Karpas-422 (cell line): Measurements from ENCODE around the gene ZFAND3. TPM values are rescaled to one million over a fixed set of nuclear protein-coding genes. Genes with fewer than 3 reads are reported as not detected.

Source experiments
- DNase-seq: peaks from one replicate; pipeline ENCODE4 v3.0.0-alpha.2; 2015
- H2AFZ ChIP-seq: fragments of 200-600 bp; sonication (generic); 2 replicates; pipeline ENCODE4 v1.6.1; 2014; ENCODE audit warnings: antibody characterized with exemption, low read length, mixed read lengths
- H3K27ac ChIP-seq: fragments of 200-600 bp; sonication (generic); 2 replicates; pipeline ENCODE4 v1.5.1; 2014; ENCODE audit warnings: mild to moderate bottlenecking, low read length, moderate library complexity
- H3K27me3 ChIP-seq: fragments of 200-600 bp; sonication (generic); 2 replicates; pipeline ENCODE4 v1.6.1; 2014; ENCODE audit warnings: low read length, mixed read lengths
- H3K36me3 ChIP-seq: fragments of 200-600 bp; sonication (generic); 2 replicates; pipeline ENCODE4 v1.6.1; 2014; ENCODE audit warnings: low read length, mixed read lengths; ENCODE audit not compliant: insufficient read depth
- H3K4me1 ChIP-seq: fragments of 200-600 bp; sonication (generic); 2 replicates; pipeline ENCODE4 v1.6.1; 2014; ENCODE audit warnings: mild to moderate bottlenecking, low read length, mixed read lengths
- H3K4me2 ChIP-seq: fragments of 200-600 bp; sonication (generic); 2 replicates; pipeline ENCODE4 v1.6.1; 2014; ENCODE audit warnings: low read length, low read depth, mild to moderate bottlenecking; ENCODE audit not compliant: poor library complexity, severe bottlenecking
- H3K4me3 ChIP-seq: fragments of 200-600 bp; sonication (generic); 2 replicates; pipeline ENCODE4 v1.5.1; 2014; ENCODE audit warnings: mild to moderate bottlenecking, antibody characterized with exemption, low read length, mixed read lengths
- H3K79me2 ChIP-seq: fragments of 200-600 bp; sonication (generic); 2 replicates; pipeline ENCODE4 v1.6.1; 2014; ENCODE audit warnings: mild to moderate bottlenecking, low read length, mixed read lengths
- H3K9ac ChIP-seq: fragments of 200-600 bp; sonication (generic); 2 replicates; pipeline ENCODE4 v1.6.0; 2014; ENCODE audit warnings: low read length
- H3K9me2 ChIP-seq: fragments of 200-600 bp; sonication (generic), shearing (Covaris generic); replicated peaks from 2 replicates; pipeline ENCODE4 v1.6.0; 2014; ENCODE audit warnings: mild to moderate bottlenecking, low read length, moderate library complexity; ENCODE audit not compliant: insufficient read depth
- H3K9me3 ChIP-seq: fragments of 300-700, 200-600 bp; sonication (generic); 2 replicates; pipeline ENCODE4 v1.6.1; 2014; ENCODE audit warnings: low read length, mixed read lengths
- H4K20me1 ChIP-seq: fragments of 200-600 bp; sonication (generic); 2 replicates; pipeline ENCODE4 v1.6.1; 2014; ENCODE audit warnings: mild to moderate bottlenecking, antibody characterized with exemption, low read length, low read depth; ENCODE audit not compliant: insufficient read depth
- total RNA-seq: library from RNA; depleted of rRNA; stranded (reverse); fragments of >200 nt; shearing (Covaris generic); gene quantifications from 2 replicates; pipeline ENCODE4 v1.2.3, GENCODE V29; 2014; ENCODE audit warnings: low replicate concordance

Gene ZFAND3
- total RNA-seq, 1 experiment from 2014 or later = 4.0 TPM

DNA sequence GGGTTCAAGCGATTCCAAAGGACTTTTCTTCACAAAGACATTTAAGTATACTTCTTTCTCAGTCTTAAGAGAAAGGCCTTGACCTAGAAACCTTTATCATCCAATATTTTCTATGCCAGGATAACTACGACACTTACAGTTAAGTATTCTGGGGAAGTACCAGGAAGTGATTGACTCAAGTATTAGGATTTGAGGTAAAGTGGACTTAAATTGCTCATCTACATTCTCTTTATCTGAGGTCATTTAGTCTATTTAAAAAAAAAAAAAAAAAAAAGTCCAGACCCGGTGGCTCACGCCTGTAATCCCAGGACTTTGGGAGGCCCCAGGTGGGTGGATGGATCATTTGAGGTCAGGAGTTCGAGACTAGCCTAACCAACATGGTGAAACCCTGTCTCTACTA is 114.7 kb downstream of the ZFAND3 start:
- H3K36me3 ChIP-seq = no peaks in the 10 kb centered on the region
- H3K9me3 ChIP-seq = no peaks in the 10 kb centered on the region
- H3K27ac ChIP-seq = no peak overlapping the region
- no peaks in the 10 kb centered on the region for H3K27me3 ChIP-seq
- no peak for DNase-seq
- no peak overlapping the region for H3K9ac ChIP-seq
- H2AFZ ChIP-seq = no peak overlapping the region
- no peaks in the 10 kb centered on the region for H3K9me2 ChIP-seq
- no peaks in the 10 kb centered on the region for H3K79me2 ChIP-seq
- peaks cover 30% of the 10 kb centered on the region for H4K20me1 ChIP-seq
- no peak overlapping the region for H3K4me3 ChIP-seq
- no peaks in the 10 kb centered on the region for H3K4me1 ChIP-seq
- H3K4me2 ChIP-seq = no peak overlapping the region

DNA sequence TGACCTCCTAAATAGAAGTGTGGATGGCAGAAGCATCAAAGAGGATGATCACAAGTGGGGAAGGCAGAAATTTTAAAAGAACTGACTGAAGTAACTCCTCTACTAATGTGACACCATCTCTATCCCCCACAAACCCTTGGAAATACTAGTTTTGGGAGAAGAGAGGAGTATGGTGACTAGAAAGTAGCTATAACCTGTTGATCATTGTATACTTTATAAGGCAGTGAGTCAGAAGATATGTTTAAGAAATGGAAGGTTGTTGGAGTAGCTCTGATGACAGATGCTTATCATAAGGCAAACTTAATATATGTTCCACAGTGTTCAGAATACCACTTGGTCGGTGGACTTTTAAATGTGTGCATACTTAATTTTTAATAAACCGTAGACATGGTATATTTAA is 116.6 kb downstream of the ZFAND3 start:
- DNase-seq = no peak
- H3K36me3 ChIP-seq = no peaks in the 10 kb centered on the region
- no peak overlapping the region for H3K27ac ChIP-seq
- H3K9me2 ChIP-seq = no peaks in the 10 kb centered on the region
- no peaks in the 10 kb centered on the region for H3K79me2 ChIP-seq
- H3K4me1 ChIP-seq = no peaks in the 10 kb centered on the region
- peaks cover 29% of the 10 kb centered on the region for H4K20me1 ChIP-seq
- no peak overlapping the region for H2AFZ ChIP-seq
- H3K9me3 ChIP-seq = no peaks in the 10 kb centered on the region
- H3K4me3 ChIP-seq = no peak overlapping the region
- no peak overlapping the region for H3K4me2 ChIP-seq
- H3K9ac ChIP-seq = no peak overlapping the region
- H3K27me3 ChIP-seq = no peaks in the 10 kb centered on the region

DNA sequence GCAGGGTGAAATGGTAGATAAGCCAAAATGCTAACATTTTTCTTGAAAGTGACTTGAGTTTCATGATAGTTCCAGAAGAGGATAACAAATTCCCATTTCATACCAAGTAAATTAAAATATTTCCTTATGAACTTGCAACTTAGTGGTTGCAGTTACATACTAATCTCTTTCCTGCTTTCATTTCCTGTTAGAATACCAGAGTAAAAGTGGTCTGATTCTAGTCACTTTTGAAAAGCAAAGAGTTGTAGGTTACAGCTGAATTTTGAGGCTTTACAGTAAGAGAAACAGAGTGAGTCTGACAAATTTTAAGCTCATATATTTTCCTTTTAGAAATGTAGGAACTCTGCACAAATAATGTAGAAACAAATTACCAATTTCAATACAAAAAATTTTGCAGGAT is 117.4 kb downstream of the ZFAND3 start:
- no peaks in the 10 kb centered on the region for H3K79me2 ChIP-seq
- H3K36me3 ChIP-seq = no peaks in the 10 kb centered on the region
- no peak overlapping the region for H3K4me2 ChIP-seq
- H3K4me1 ChIP-seq = no peaks in the 10 kb centered on the region
- H3K9ac ChIP-seq = no peak overlapping the region
- no peak overlapping the region for H2AFZ ChIP-seq
- no peak overlapping the region for H3K27ac ChIP-seq
- peaks cover 32% of the 10 kb centered on the region for H4K20me1 ChIP-seq
- no peak for DNase-seq
- no peak overlapping the region for H3K4me3 ChIP-seq
- H3K27me3 ChIP-seq = no peaks in the 10 kb centered on the region
- no peaks in the 10 kb centered on the region for H3K9me3 ChIP-seq
- no peaks in the 10 kb centered on the region for H3K9me2 ChIP-seq

DNA sequence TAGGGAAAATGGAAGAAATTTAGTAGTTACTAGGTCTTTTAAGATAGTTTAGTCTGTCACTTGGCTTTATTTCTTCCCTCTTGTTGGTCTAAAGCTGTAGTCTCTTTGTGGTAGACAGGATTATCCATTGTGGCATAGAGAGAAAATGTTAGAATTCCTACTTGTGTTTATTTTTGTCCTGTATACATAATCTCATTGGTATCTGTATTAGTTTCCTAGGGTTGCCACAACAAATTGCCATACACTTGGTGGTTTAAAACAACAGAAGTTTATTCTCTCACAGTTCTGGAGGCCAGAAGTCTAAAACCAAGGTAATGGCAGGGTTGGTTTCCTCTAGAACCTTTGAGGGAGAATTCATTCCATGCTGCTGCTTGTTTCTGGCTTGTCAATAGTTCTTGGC is 119.4 kb downstream of the ZFAND3 start:
- H4K20me1 ChIP-seq = peaks cover 44% of the 10 kb centered on the region

DNA sequence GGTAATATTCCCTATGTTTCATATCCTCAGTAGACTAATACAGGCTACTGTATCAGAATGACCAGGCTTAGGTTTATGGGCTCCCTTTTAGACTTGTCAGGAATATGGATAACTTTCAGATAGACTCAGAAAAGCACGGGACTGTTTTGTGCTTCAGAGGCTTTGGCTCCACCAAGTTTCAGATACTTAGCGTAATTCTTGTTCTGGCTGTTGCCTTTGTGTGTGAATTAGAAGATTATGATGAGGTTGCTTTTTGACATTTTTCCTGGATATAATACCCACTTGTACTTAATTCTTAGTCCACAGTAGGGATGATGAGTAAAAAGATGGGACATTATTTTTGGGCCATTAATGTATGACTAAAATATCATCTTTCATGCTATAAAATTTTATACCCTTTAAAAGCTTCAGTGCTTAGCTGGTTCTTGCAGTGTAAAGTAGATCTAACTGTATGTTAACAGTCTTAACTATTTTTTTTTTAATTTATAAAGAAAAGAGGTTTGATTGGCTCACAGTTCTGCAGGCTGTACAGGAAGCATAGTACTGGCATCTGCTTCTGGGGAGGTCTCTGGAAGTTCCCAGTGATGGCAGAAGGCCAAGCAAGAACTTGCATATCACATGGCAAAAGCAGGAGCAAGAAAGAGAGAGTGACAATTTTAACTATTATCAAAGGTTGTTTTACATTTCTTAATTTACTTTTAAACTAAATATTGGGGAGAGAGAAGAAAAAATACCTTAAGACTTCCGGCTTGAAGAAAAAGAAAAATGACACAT is 120.7 kb downstream of the ZFAND3 start:
- Histone ChIP-seq H3K9me2 (no peaks in the 10 kb centered on the region), H3K4me3 (no peak overlapping the region), H3K9me3 (no peaks in the 10 kb centered on the region), H3K27ac (no peak overlapping the region), H3K4me1 (peaks cover 16% of the 10 kb centered on the region), H3K79me2 (no peaks in the 10 kb centered on the region), H3K4me2 (no peak overlapping the region), H3K36me3 (no peaks in the 10 kb centered on the region), H3K9ac (no peak overlapping the region), H2AFZ (no peak overlapping the region), H3K27me3 (no peaks in the 10 kb centered on the region), H4K20me1 (peaks cover 55% of the 10 kb centered on the region)
- no peak for DNase-seq

More for the DNA sequence above, 119.4 kb downstream of the ZFAND3 start:
- H3K4me2 ChIP-seq = no peak overlapping the region
- H3K9me3 ChIP-seq = no peaks in the 10 kb centered on the region
- no peak for DNase-seq
- no peaks in the 10 kb centered on the region for H3K9me2 ChIP-seq
- no peaks in the 10 kb centered on the region for H3K36me3 ChIP-seq
- no peak overlapping the region for H2AFZ ChIP-seq
- H3K79me2 ChIP-seq = no peaks in the 10 kb centered on the region
- H3K9ac ChIP-seq = no peak overlapping the region
- peaks cover 16% of the 10 kb centered on the region for H3K4me1 ChIP-seq
- no peak overlapping the region for H3K4me3 ChIP-seq
- H3K27me3 ChIP-seq = no peaks in the 10 kb centered on the region
- H3K27ac ChIP-seq = no peak overlapping the region

DNA sequence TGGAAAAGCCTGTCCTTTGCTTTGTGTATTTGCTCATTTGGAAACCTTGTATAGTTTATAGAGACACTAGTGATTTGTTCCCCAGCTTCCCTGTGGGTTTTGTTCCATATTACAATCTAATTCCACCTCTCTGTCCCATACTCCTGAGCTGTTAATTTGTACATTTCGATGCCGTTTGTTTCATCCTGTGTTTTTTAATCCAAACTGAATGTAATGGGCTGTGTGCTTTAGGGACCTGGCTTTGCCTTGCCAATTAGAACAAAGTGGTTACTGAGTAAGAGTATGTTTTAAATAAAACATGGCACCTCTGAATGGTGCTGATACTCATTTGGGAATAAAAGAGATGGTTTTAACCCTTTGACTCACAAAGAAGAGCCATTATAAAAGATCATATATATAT is 122.3 kb downstream of the ZFAND3 start:
- no peaks in the 10 kb centered on the region for H3K79me2 ChIP-seq
- H3K9me3 ChIP-seq = no peaks in the 10 kb centered on the region
- H4K20me1 ChIP-seq = peaks cover 62% of the 10 kb centered on the region
- H3K27ac ChIP-seq = no peak overlapping the region
- no peak overlapping the region for H3K4me3 ChIP-seq
- DNase-seq = no peak
- H3K4me2 ChIP-seq = no peak overlapping the region
- no peaks in the 10 kb centered on the region for H3K36me3 ChIP-seq
- H2AFZ ChIP-seq = no peak overlapping the region
- no peaks in the 10 kb centered on the region for H3K9me2 ChIP-seq
- H3K9ac ChIP-seq = no peak overlapping the region
- H3K4me1 ChIP-seq = peaks cover 16% of the 10 kb centered on the region
- H3K27me3 ChIP-seq = no peaks in the 10 kb centered on the region

DNA sequence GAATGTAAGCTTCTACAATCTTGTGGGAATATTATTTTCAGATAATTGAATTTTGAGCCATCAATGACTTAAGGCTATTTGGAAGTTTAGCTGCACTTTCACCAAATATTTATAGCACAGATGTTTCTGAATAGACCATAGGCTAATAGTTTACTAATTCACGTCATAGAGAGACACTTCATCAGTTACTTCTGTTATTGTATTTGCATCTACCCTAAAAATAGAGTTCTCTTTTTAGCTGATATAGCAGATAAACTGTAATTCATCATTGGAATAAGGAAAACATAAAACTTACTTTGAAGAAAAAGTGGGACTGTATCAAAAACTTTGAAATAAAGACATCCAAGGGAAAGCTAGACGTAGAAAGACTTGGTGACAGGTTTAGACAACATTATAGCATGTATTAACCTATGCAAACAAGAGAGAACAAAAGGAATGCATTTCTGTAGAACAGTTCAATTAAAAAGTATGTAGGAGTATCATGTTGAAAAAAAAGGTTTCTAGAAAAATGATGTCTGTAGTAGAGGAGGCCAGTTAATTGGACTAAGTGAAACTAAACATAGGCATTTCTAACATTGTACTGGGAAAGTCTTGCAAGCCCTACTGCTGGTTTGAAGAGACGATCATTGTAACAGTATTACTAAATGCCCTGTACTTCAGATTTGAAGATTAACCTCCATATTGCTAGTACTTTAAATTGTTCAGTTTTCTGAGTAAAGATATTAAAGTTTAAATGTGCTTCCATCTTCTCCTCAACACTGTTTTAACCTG is 123.3 kb downstream of the ZFAND3 start:
- H3K4me1 ChIP-seq = peaks cover 16% of the 10 kb centered on the region
- no peaks in the 10 kb centered on the region for H3K79me2 ChIP-seq
- DNase-seq = no peak
- H3K27me3 ChIP-seq = no peaks in the 10 kb centered on the region
- no peaks in the 10 kb centered on the region for H3K9me2 ChIP-seq
- no peak overlapping the region for H3K4me3 ChIP-seq
- H4K20me1 ChIP-seq = peaks cover 62% of the 10 kb centered on the region
- no peak overlapping the region for H3K27ac ChIP-seq
- no peaks in the 10 kb centered on the region for H3K36me3 ChIP-seq
- H2AFZ ChIP-seq = no peak overlapping the region
- no peak overlapping the region for H3K4me2 ChIP-seq
- H3K9ac ChIP-seq = no peak overlapping the region
- H3K9me3 ChIP-seq = no peaks in the 10 kb centered on the region

DNA sequence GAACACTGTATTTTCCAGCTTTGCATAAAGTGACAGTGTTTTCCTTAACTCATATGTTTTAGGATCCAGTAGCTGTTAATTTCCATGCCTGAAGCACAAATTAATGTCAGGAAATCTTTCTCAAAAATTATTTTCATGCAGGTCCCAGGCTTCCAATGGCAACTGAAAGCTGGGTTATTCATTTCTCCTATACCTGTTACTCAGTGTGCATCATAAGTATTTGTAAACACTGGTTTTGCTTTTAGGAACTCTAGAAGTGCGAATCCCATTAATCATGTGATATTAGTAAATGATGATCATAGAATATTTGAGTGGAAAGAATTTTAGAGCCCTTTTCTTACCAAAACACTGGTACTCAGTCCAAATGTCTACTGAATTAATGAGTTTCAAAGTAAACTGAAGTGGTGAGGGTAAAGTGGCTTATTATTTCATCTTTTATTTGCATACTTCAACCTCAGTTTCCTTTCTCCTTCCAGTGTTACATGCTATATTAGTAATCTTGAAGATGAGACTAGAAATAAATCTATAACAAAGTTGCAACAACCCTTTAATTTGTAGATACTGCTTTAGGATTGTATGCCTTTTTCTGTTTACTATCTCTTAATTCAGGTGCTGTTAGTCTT is 124.0 kb downstream of the ZFAND3 start:
- Histone ChIP-seq H3K36me3 (no peaks in the 10 kb centered on the region), H3K4me1 (peaks cover 16% of the 10 kb centered on the region), H3K27ac (no peak overlapping the region), H3K9ac (no peak overlapping the region), H3K9me3 (no peaks in the 10 kb centered on the region), H3K79me2 (no peaks in the 10 kb centered on the region), H3K4me3 (no peak overlapping the region), H3K9me2 (no peaks in the 10 kb centered on the region), H4K20me1 (peaks cover 61% of the 10 kb centered on the region), H2AFZ (no peak overlapping the region), H3K4me2 (no peak overlapping the region), H3K27me3 (no peaks in the 10 kb centered on the region)
- DNase-seq = no peak
